Body of pancreas (tissue), 4 donors: Measurements from ENCODE around the gene UQCR10.

Experiments used
- POLR2A ChIP-seq, 3 donors: fragments of 450-650 bp; IDR thresholded peaks; one replicate each; pipeline ENCODE4 v1.6.1; 2016; ENCODE audit warnings: antibody characterized with exemption in 3 of 3, mild to moderate bottlenecking in 2 of 3
- TF ChIP-seq, protein P1 (sequence below), 7 experiments: fragments of 450-650 bp in 4 of 7; fragments of 200-600 bp in 3 of 7; sonication (generic) in 3 of 7; IDR thresholded peaks; one replicate each; pipeline ENCODE4 v1.5.1; 2016 to 2019; ENCODE audit warnings: antibody characterized with exemption in 7 of 7

DNA sequence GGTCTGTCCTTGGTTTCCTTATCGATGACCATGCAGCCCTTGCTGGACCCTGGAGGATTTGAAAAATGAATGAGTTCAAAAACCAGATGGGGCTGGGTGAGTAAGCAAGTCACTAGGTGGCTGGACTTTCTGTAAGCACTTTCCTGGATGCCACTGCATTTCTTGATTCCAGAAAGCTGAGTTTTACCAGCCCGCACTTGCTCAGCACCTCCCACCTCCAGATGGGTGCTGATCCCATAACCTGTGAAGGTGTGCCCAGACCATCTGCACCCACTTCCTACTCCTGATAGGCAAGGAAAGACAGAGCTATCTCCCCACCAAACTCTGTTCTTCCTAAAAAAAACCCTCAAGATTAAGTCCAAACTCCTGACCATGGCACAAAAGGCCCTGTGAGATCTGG lies 49.8 kb downstream of the UQCR10 start:
- TF ChIP-seq, protein P1, sequence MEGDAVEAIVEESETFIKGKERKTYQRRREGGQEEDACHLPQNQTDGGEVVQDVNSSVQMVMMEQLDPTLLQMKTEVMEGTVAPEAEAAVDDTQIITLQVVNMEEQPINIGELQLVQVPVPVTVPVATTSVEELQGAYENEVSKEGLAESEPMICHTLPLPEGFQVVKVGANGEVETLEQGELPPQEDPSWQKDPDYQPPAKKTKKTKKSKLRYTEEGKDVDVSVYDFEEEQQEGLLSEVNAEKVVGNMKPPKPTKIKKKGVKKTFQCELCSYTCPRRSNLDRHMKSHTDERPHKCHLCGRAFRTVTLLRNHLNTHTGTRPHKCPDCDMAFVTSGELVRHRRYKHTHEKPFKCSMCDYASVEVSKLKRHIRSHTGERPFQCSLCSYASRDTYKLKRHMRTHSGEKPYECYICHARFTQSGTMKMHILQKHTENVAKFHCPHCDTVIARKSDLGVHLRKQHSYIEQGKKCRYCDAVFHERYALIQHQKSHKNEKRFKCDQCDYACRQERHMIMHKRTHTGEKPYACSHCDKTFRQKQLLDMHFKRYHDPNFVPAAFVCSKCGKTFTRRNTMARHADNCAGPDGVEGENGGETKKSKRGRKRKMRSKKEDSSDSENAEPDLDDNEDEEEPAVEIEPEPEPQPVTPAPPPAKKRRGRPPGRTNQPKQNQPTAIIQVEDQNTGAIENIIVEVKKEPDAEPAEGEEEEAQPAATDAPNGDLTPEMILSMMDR (IDR thresholded peaks at IDR 0.05): no peak
- no peak for TF ChIP-seq POLR2A (IDR thresholded peaks at IDR 0.05)
